CD4-positive, alpha-beta T cell treated with Interferon alpha-2 for 1 hour (primary cell): Measurements from ENCODE around the gene WIZ.
A peak's percentile ranks its signal among the peaks of the same experiment; 100 is the strongest.

Source experiments
- DNase-seq, 2 donors: peaks; one replicate each; pipeline ENCODE4 v3.0.0-alpha.2; 2020 to 2022

The WIZ gene

GRCh38 chr19:15464394-15465385 is 14.9 kb upstream of the WIZ start, which contains the start of gene RASAL3:
Gene RASAL3 (minus strand): TSS chr19:15464544. CDS start chr19:15464358, 186 bp downstream.
- DNase-seq: peak; percentile 43 to 72

GRCh38 chr19:15463861-15464371 is 14.2 kb upstream of the WIZ start:
- peak; percentile 68 to 83 for DNase-seq

- DNase-seq: no peak
Observed at GRCh38 chr19:15461694-15462093, 11.9 kb upstream of the WIZ start.

- no peak for DNase-seq
Observed at GRCh38 chr19:15457701-15458484, 8.1 kb upstream of the WIZ start.

GRCh38 chr19:15456871-15457700 is 7.3 kb upstream of the WIZ start:
- DNase-seq: no peak

GRCh38 chr19:15456441-15456840 is 6.7 kb upstream of the WIZ start:
- DNase-seq: no peak

GRCh38 chr19:15455996-15456395 is 6.2 kb upstream of the WIZ start:
- DNase-seq: no peak

GRCh38 chr19:15453906-15454860 is 4.4 kb upstream of the WIZ start:
- no peak for DNase-seq

GRCh38 chr19:15453091-15453578 is 3.4 kb upstream of the WIZ start:
- DNase-seq: no peak

GRCh38 chr19:15452111-15453047 is 2.6 kb upstream of the WIZ start:
- no peak for DNase-seq

GRCh38 chr19:15450528-15450890 is 753 bp upstream of the WIZ start:
- no peak for DNase-seq

GRCh38 chr19:15448778-15449619 is 757 bp downstream of the WIZ start:
- no peak for DNase-seq

- DNase-seq: no peak
Observed at GRCh38 chr19:15448044-15448777, 1.5 kb downstream of the WIZ start.

GRCh38 chr19:15447057-15447456 is 2.7 kb downstream of the WIZ start:
- DNase-seq: no peak

GRCh38 chr19:15445807-15446376 is 3.9 kb downstream of the WIZ start:
- no peak for DNase-seq

- no peak for DNase-seq
Observed at GRCh38 chr19:15445227-15445605, 4.5 kb downstream of the WIZ start.

GRCh38 chr19:15444505-15445226 is 5.1 kb downstream of the WIZ start:
- DNase-seq: no peak
